GM23338 (cell line): ENCODE results near the gene TRIM22. TPM values are rescaled to one million over a fixed set of nuclear protein-coding genes. Genes with fewer than 3 reads are reported as not detected.

ENCODE experiments used
- ATAC-seq: fragments of 200-7000 bp; cut with Tn5 transposase; 3 replicates; pipeline ENCODE4 v1.9.1; 2020
- DNase-seq: peaks from one replicate; pipeline ENCODE4 v3.0.0-alpha.2; 2015; ENCODE audit warnings: low spot score
- H2AFZ ChIP-seq: fragments of 200-600 bp; sonication (generic); 2 replicates; pipeline ENCODE4 v1.8.0; 2016; ENCODE audit warnings: antibody characterized with exemption, mild to moderate bottlenecking, moderate library complexity
- H3F3A ChIP-seq: fragments of 200-600 bp; sonication (generic); replicated peaks from 2 replicates; pipeline ENCODE4 v1.8.0; 2017; ENCODE audit warnings: antibody characterized with exemption, mixed run types, low read depth
- H3K27ac ChIP-seq: fragments of 200-600 bp; sonication (generic); 2 replicates; pipeline ENCODE4 v1.6.1; 2016; ENCODE audit warnings: low read depth
- H3K27me3 ChIP-seq: fragments of 200-600 bp; sonication (generic); 2 replicates; pipeline ENCODE4 v1.8.0; 2016; ENCODE audit warnings: mild to moderate bottlenecking, mixed run types, moderate library complexity; ENCODE audit not compliant: insufficient read depth
- H3K36me3 ChIP-seq: fragments of 200-600 bp; sonication (generic); 2 replicates; pipeline ENCODE4 v1.8.0; 2016; ENCODE audit warnings: mild to moderate bottlenecking; ENCODE audit not compliant: insufficient read depth
- H3K4me1 ChIP-seq: fragments of 200-600 bp; sonication (generic); 2 replicates; pipeline ENCODE4 v1.8.0; 2016; ENCODE audit warnings: mild to moderate bottlenecking, moderate library complexity; ENCODE audit not compliant: insufficient read depth
- H3K4me2 ChIP-seq: fragments of 200-600 bp; sonication (generic); 2 replicates; pipeline ENCODE4 v1.7.1; 2017; ENCODE audit warnings: mixed run types
- H3K4me3 ChIP-seq: fragments of 200-600 bp; sonication (generic); 2 replicates; pipeline ENCODE4 v1.6.1; 2016; ENCODE audit warnings: mixed run types
- H3K79me2 ChIP-seq: fragments of 200-600 bp; sonication (generic); replicated peaks from 2 replicates; pipeline ENCODE4 v1.8.0; 2017; ENCODE audit warnings: mild to moderate bottlenecking; ENCODE audit not compliant: insufficient read depth
- H3K9me2 ChIP-seq: fragments of 200-600 bp; sonication (generic); 2 replicates; pipeline ENCODE4 v1.8.0; 2017; ENCODE audit not compliant: insufficient read depth
- H4K20me1 ChIP-seq: fragments of 200-600 bp; sonication (generic); replicated peaks from 2 replicates; pipeline ENCODE4 v1.8.0; 2017; ENCODE audit warnings: mild to moderate bottlenecking; ENCODE audit not compliant: insufficient read depth
- H3K27ac Mint-ChIP-seq: 2 replicates; pipeline ENCODE4 v1.8.0; 2020; ENCODE audit warnings: inconsistent platforms, mild to moderate bottlenecking, moderate library complexity, mixed read lengths
- H3K27me3 Mint-ChIP-seq: 3 replicates; pipeline ENCODE4 v1.8.0; 2022; ENCODE audit warnings: low read depth, mild to moderate bottlenecking, moderate library complexity, mixed read lengths, inconsistent platforms; ENCODE audit not compliant: insufficient read depth, poor library complexity
- H3K36me3 Mint-ChIP-seq: 3 replicates; pipeline ENCODE4 v1.8.0; 2021; ENCODE audit warnings: low read depth, mild to moderate bottlenecking, inconsistent platforms, moderate library complexity, mixed read lengths
- H3K4me1 Mint-ChIP-seq: 3 replicates; pipeline ENCODE4 v1.8.0; 2020; ENCODE audit warnings: mild to moderate bottlenecking, inconsistent platforms, mixed read lengths
- H3K4me3 Mint-ChIP-seq: 3 replicates; pipeline ENCODE4 v1.8.0; 2021; ENCODE audit warnings: moderate library complexity, mild to moderate bottlenecking, inconsistent platforms, mixed read lengths
- H3K9me3 Mint-ChIP-seq: 3 replicates; pipeline ENCODE4 v1.8.0; 2020; ENCODE audit warnings: moderate library complexity, mild to moderate bottlenecking, inconsistent platforms, mixed read lengths
- CREB1 ChIP-seq: fragments of 250-450 bp; sonication (Bioruptor Pico); IDR thresholded peaks from 2 replicates; pipeline ENCODE4 v1.5.0; 2020; ENCODE audit warnings: low read depth, mild to moderate bottlenecking, moderate library complexity
- CTCF ChIP-seq, 2 experiments: fragments of 200-600 bp in 1 of 2; sonication (generic) in 1 of 2; conservative IDR thresholded peaks; 2 replicates each; pipeline versions ENCODE4 v1.5.1 to v1.6.1; 2016 to 2017; ENCODE audit warnings: antibody characterized with exemption in 2 of 2, low read depth in 2 of 2, mild to moderate bottlenecking in 2 of 2, moderate library complexity in 1 of 2
- ETS1 ChIP-seq: IDR thresholded peaks from 2 replicates; pipeline ENCODE4 v1.6.1; 2016; ENCODE audit warnings: antibody characterized with exemption
- EZH2phosphoT487 ChIP-seq: fragments of 200-600 bp; sonication (generic); IDR thresholded peaks from one replicate; pipeline ENCODE4 v1.8.1; 2018; ENCODE audit warnings: antibody characterized with exemption; ENCODE audit not compliant: unreplicated experiment
- JUNB ChIP-seq: IDR thresholded peaks from one replicate; pipeline ENCODE4 v1.6.1; 2016; ENCODE audit warnings: antibody characterized with exemption; ENCODE audit not compliant: unreplicated experiment
- NANOG ChIP-seq: IDR thresholded peaks from 2 replicates; pipeline ENCODE4 v1.6.1; 2016; ENCODE audit warnings: antibody characterized with exemption, borderline replicate concordance
- POLR2AphosphoS5 ChIP-seq: IDR thresholded peaks from 2 replicates; pipeline ENCODE4 v1.6.1; 2016; ENCODE audit warnings: antibody characterized with exemption, low read depth
- STAT1 ChIP-seq: IDR thresholded peaks from one replicate; pipeline ENCODE4 v1.6.1; 2016; ENCODE audit warnings: antibody characterized with exemption; ENCODE audit not compliant: unreplicated experiment
- ZNF114 ChIP-seq: fragments of 250-450 bp; sonication (Bioruptor Pico); IDR thresholded peaks from 2 replicates; pipeline ENCODE4 v1.5.0; 2020; ENCODE audit warnings: mild to moderate bottlenecking, moderate library complexity
- ZNF331 ChIP-seq: fragments of 250-450 bp; sonication (Bioruptor Pico); IDR thresholded peaks from 2 replicates; pipeline ENCODE4 v1.5.0; 2020; ENCODE audit warnings: low read depth, mild to moderate bottlenecking, moderate library complexity
- ZNF462 ChIP-seq: fragments of 250-450 bp; sonication (Bioruptor Pico); IDR thresholded peaks from 2 replicates; pipeline ENCODE4 v1.5.0; 2020; ENCODE audit warnings: mild to moderate bottlenecking, moderate library complexity
- polyA plus RNA-seq: library from polyadenylated mRNA; unstranded; fragments of >200 nt; fragmentation: Nextera tagmentation; extraction: Ambion mirVana; gene quantifications from 2 replicates; pipeline ENCODE4 v1.2.1, GENCODE V29; 2016
- total RNA-seq: library from RNA; depleted of rRNA; stranded (reverse); fragments of >200 nt; shearing (Covaris generic); gene quantifications from 2 replicates; pipeline ENCODE4 v1.2.3, GENCODE V29; 2014

The TRIM22 gene
- total and polyA plus RNA-seq, 2 experiments from 2014 or later = 23.9 to 41.1 TPM

- no peak for TF ChIP-seq STAT1
- TF ChIP-seq CTCF (conservative IDR thresholded peaks at IDR 0.05; ENCODE audit: low read depth in 2 of 2) = no peak
- no peak for TF ChIP-seq ETS1
- TF ChIP-seq NANOG = no peak
- TF ChIP-seq EZH2phosphoT487 = no peak
Observed at GRCh38 chr11:5726351-5726750, 36.8 kb downstream of the TRIM22 start (continued).

- Mint-ChIP-seq H3K27me3 (peaks cover 3% of the 10 kb centered on the region), H3K27ac (no peak overlapping the region), H3K4me1 (no peaks in the 10 kb centered on the region; the same call in 2 of the 3 replicates), H3K4me3 (no peak overlapping the region), H3K36me3 (no peaks in the 10 kb centered on the region), H3K9me3 (no peaks in the 10 kb centered on the region)
- no peaks in the 10 kb centered on the region for H3F3A ChIP-seq
- H3K27ac ChIP-seq = no peak overlapping the region
- H4K20me1 ChIP-seq = no peaks in the 10 kb centered on the region
- H3K27me3 ChIP-seq = no peaks in the 10 kb centered on the region
- H3K9me2 ChIP-seq = no peaks in the 10 kb centered on the region
- no peaks in the 10 kb centered on the region for H3K36me3 ChIP-seq
- H3K79me2 ChIP-seq = no peaks in the 10 kb centered on the region
- H3K4me1 ChIP-seq = no peaks in the 10 kb centered on the region
- H3K4me3 ChIP-seq = no peak overlapping the region
- ATAC-seq (no peak), DNase-seq (no peak)
- H2AFZ ChIP-seq = no peak overlapping the region
- no peak overlapping the region for H3K4me2 ChIP-seq
- TF ChIP-seq ZNF331 (no peak), JUNB (no peak), ZNF462 (no peak), STAT1 (no peak), POLR2AphosphoS5 (no peak), CREB1 (CRISPR knock-in tag) (no peak), ETS1 (no peak), NANOG (no peak), ZNF114 (CRISPR knock-in tag) (no peak), CTCF (conservative IDR thresholded peaks at IDR 0.05; ENCODE audit: low read depth in 2 of 2) (no peak), EZH2phosphoT487 (no peak)
Observed at GRCh38 chr11:5727691-5728090, 38.1 kb downstream of the TRIM22 start.
